ENCODE results near the gene SELENOI.

GRCh38 chr2:26414311-26414710 lies 68.4 kb downstream of the SELENOI start:
- TF ChIP-seq CTCF (IDR thresholded peaks at IDR 0.05; ENCODE audit: insufficient read depth, low read length, poor library complexity, severe bottlenecking) (no peak), EZH2phosphoT487 (conservative IDR thresholded peaks at IDR 0.05; ENCODE audit: low read length) (no peak)
